HepG2 (cell line): Measurements from ENCODE around the gene FOLR1. TPM values are rescaled to one million over a fixed set of nuclear protein-coding genes. Genes with fewer than 3 reads are reported as not detected.

Source experiments
- FLYWCH1 ChIP-seq: sonication (generic); formaldehyde crosslinking; IDR thresholded peaks from 2 replicates; pipeline ENCODE4 v1.8.1; 2023; ENCODE audit warnings: mild to moderate bottlenecking, missing genetic modification reagents
- MIER3 ChIP-seq: IDR thresholded peaks from 2 replicates; pipeline ENCODE4 v1.6.1; 2016; ENCODE audit warnings: missing compliant biosample characterization, borderline replicate concordance
- RFXANK ChIP-seq: IDR thresholded peaks from 2 replicates; pipeline ENCODE4 v1.6.1; 2016
- ZNF496 ChIP-seq: sonication (generic); formaldehyde crosslinking; IDR thresholded peaks from 2 replicates; pipeline ENCODE4 v1.8.1; 2023; ENCODE audit warnings: mild to moderate bottlenecking, moderate library complexity, missing genetic modification reagents; ENCODE audit not compliant: insufficient replicate concordance
- ZNF839 ChIP-seq: sonication (generic); formaldehyde crosslinking; IDR thresholded peaks from 2 replicates; pipeline ENCODE4 v1.4.0; 2020; ENCODE audit warnings: missing genetic modification reagents, mild to moderate bottlenecking, borderline replicate concordance
- polyA plus RNA-seq, 8 experiments: library from polyadenylated mRNA; depleted of rRNA in 3 of 8; stranded (reverse) in 7 of 8; unstranded in 1 of 8; fragments of >200 nt; fragmentation: Illumina TruSeq in 4 of 8; extraction: Trizol in 4 of 8; gene quantifications; 2 replicates each; pipeline versions ENCODE4 v1.2.1 to v1.2.3, GENCODE V29; 2011 to 2016; ENCODE audit warnings: low read depth in 4 of 8, missing spikeins in 1 of 8, mixed read lengths in 1 of 8; ENCODE audit not compliant: insufficient read depth in 1 of 8
- total RNA-seq, 5 experiments: library from RNA; depleted of rRNA; stranded (reverse); fragments of >200 nt; fragmentation: Illumina TruSeq; extraction: Trizol; gene quantifications; 2 replicates each; pipeline ENCODE4 v1.2.3, GENCODE V29; 2016; ENCODE audit warnings: low read depth in 1 of 5
- TF ChIP-seq, protein P1 (sequence below): sonication (generic); formaldehyde crosslinking; IDR thresholded peaks from 2 replicates; pipeline ENCODE4 v1.4.0; 2020; ENCODE audit warnings: low read depth, mild to moderate bottlenecking, missing genetic modification reagents
- TF ChIP-seq, protein P2 (sequence below): IDR thresholded peaks from 2 replicates; pipeline ENCODE4 v1.6.1; 2016; ENCODE audit warnings: low read depth, missing genetic modification reagents, missing compliant biosample characterization

The FOLR1 gene
- total and polyA plus RNA-seq, 2 of the 13 experiments (the other 11 are each of a cell fraction or from before 2014, with no cell fraction given), result 0.20 TPM; not detected in 1

DNA sequence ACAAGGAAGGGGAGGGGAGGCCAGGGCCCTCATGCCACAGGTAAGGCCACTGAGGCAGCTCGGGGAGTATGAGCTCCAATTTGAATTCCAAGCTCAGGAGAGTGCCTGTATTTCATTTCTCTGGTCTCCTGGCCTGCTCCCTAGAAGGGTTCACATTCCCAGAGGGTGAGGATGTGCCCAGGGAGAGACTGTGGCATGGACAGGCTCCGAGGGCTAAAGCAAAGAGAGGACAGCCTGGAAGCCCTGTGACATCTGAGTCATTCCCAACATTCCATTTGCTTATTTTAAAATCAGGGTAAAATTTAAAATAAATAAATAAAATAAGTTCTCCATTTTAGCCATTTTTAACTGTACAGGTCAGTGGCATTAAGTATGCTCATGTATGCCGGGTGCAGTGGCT is 18.6 kb upstream of the FOLR1 start (continued):
- TF ChIP-seq, protein P1, sequence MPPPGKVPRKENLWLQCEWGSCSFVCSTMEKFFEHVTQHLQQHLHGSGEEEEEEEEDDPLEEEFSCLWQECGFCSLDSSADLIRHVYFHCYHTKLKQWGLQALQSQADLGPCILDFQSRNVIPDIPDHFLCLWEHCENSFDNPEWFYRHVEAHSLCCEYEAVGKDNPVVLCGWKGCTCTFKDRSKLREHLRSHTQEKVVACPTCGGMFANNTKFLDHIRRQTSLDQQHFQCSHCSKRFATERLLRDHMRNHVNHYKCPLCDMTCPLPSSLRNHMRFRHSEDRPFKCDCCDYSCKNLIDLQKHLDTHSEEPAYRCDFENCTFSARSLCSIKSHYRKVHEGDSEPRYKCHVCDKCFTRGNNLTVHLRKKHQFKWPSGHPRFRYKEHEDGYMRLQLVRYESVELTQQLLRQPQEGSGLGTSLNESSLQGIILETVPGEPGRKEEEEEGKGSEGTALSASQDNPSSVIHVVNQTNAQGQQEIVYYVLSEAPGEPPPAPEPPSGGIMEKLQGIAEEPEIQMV (CRISPR knock-in tag), result no peak
- TF ChIP-seq, protein P2, sequence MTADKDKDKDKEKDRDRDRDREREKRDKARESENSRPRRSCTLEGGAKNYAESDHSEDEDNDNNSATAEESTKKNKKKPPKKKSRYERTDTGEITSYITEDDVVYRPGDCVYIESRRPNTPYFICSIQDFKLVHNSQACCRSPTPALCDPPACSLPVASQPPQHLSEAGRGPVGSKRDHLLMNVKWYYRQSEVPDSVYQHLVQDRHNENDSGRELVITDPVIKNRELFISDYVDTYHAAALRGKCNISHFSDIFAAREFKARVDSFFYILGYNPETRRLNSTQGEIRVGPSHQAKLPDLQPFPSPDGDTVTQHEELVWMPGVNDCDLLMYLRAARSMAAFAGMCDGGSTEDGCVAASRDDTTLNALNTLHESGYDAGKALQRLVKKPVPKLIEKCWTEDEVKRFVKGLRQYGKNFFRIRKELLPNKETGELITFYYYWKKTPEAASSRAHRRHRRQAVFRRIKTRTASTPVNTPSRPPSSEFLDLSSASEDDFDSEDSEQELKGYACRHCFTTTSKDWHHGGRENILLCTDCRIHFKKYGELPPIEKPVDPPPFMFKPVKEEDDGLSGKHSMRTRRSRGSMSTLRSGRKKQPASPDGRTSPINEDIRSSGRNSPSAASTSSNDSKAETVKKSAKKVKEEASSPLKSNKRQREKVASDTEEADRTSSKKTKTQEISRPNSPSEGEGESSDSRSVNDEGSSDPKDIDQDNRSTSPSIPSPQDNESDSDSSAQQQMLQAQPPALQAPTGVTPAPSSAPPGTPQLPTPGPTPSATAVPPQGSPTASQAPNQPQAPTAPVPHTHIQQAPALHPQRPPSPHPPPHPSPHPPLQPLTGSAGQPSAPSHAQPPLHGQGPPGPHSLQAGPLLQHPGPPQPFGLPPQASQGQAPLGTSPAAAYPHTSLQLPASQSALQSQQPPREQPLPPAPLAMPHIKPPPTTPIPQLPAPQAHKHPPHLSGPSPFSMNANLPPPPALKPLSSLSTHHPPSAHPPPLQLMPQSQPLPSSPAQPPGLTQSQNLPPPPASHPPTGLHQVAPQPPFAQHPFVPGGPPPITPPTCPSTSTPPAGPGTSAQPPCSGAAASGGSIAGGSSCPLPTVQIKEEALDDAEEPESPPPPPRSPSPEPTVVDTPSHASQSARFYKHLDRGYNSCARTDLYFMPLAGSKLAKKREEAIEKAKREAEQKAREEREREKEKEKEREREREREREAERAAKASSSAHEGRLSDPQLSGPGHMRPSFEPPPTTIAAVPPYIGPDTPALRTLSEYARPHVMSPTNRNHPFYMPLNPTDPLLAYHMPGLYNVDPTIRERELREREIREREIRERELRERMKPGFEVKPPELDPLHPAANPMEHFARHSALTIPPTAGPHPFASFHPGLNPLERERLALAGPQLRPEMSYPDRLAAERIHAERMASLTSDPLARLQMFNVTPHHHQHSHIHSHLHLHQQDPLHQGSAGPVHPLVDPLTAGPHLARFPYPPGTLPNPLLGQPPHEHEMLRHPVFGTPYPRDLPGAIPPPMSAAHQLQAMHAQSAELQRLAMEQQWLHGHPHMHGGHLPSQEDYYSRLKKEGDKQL (CRISPR knock-in tag), result no peak
- TF ChIP-seq ZNF496 (CRISPR knock-in tag) (no peak), RFXANK (no peak), MIER3 (no peak), FLYWCH1 (no peak), ZNF839 (no peak)
